Measurements from ENCODE around the gene PLSCR3.
"Not testable (repeated sequence)": the region's sequence is repeated elsewhere in the genome, so short reads cannot be mapped to it uniquely, and the experiment has no call there.

PLSCR3 gene

DNA sequence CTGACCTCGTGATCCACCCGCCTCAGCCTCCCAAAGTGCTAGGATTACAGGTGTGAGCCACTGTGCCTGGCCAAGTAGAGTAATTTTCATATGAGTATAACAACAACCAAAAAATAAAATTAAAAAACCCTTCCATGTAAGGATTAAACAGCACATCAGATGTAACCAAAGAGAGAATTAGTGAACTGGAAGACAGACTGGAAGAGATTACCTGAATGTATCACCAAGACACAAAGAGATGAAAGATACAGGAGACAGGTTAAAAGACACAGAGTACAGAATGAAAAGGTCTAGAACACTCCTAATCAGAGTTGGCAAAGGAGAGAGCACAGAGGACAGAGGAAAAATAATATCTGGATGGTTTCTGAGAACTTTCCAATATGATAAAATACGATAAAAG is 15.2 kb downstream of the PLSCR3 start:
- DNase-seq = no peak

DNA sequence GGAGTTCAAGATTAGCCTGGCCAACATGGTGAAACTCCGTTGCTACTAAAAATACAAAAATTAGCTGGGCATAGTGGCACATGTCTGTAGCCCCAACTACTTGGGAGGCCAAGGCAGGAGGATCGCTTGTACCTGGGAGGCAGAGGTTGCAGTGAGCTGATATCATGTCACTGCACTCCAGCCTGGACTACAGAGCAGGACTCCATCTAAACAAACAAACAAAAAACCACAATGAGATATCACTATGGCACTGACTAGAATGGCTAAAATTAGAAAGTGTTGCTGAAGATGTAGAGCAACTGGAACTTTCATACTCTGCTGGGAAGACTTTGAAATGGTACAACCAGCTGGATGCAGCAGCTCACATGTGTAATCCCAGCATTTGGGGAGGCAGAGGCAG is 20.0 kb downstream of the PLSCR3 start:
- DNase-seq = no peak

DNA sequence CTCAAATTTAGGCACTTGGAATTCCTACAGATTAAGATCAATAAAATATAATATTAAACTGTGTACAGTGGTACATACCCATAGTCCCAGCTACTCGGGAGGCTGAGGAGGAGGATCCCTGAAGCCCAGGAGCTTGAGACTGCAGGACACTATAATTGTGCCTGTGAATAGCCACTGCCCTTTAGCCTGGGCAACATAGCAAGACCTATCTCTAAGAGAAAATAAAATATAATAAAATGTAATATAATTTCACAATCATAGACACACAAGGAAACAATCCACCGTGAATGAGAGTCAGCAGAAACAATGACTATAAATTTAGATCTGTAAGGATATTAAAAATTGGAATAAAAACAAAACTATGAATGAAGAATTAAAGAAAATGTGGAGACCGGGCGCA is 23.5 kb downstream of the PLSCR3 start:
- DNase-seq = no peak

DNA sequence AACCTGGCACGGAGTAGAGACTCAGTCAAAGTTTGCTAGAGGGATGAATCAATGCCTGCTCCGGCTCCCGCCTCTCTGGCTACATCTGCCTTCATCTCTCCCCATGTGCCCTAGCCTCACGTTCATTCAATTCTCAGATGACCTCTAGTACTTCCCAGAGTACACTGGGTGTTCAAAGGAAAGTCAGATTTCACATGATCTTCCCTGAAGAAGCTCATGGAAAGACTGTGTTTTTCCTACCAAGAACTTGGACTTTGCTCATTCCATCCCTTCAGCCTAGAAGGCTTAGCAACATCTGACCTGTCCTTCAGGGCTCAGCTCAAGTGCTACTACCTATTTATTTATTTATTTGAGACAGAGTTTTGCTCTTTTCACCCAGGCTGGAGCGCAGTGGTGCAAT is 24.5 kb downstream of the PLSCR3 start:
- DNase-seq = no peak

DNA sequence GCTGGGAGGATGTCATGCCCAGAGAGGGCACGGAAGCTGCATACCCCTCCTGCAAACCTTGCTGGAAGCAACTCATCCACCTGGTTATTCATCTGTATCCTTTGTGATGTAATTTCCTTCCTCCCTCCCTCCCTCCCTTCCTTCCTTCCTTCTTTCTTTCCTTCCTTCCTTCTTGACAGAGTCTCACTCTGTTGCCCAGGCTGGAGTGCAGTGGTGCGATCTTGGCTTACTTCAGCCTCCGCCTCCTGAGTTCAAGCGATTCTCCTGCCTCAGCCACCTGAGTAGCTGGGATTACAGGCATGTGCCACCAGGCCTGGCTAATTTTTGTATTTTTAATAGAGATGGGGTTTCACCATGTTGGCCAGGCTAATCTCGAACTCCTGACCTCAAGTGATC is 25.7 kb downstream of the PLSCR3 start:
- DNase-seq = not testable (repeated sequence)

DNA sequence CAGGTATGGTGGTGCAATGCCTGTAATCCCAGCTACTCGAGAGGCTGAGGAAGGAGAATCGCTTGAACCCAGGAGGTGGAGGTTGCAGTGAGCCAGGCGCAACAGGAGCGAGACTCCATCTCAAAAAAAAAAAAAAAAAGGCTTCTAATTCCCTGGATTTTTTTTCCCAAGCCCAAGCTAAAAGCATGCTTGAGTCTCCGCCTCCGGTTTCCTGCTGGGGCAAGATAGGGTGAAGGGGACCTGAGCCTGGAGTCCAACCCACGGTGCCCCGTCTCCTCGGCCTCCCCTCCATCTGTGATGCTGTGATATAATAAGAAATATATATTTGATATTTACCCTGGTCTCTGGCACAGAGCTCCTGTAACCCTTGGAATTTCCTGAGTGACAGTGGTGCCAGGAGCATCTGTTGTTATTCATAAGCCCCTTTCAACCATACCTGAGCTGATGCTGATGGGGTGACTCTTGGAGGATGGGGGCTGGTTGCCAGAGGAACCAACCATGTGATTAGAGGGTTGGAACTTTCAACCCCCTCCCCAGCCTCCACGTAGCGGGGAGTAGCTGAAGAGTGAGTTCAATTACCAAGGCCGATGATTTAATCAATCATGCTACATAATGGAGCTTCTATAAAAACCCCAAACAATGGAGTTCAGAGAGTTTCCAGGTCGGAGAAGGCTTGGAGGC is 26.3 kb downstream of the PLSCR3 start:
- no peak for DNase-seq

DNA sequence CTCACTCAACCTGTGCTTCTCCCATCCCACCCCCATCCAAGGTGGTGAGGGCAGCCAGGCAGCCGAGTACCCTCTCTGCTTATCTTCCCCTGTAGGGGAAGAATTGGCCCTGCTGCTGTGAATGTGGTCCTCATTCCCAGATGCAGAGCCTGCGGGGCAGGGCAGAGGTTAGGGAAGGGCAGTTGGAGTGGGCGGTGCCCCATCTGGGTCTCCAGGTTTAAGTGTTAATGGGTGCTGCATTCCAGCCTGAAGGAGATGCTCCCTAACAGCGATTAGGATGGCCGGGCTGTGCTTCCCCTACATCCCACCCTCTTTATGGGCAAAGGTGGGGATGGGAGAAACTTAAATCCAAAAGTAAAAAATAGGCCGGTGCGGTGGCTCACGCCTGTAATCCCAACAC is 27.2 kb downstream of the PLSCR3 start:
- DNase-seq = no peak

DNA sequence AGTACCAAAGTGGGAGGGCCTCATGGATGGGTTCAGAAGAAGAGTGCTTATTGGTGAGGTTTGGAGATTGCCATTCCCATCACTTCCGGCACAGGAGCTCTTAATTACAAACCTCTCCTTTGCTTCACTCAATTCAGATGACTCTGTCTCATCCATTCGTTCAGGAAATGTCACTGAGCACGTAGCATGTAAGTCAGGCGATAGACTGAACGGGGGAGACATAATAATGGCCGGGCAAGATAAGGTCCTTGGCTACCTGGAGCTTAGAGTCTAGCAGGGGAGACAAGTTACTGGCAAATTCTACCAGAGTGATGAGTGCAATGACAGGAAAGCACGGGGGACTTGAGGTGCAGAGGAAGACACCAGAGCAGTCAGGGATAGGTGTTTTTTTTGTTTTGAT is 28.4 kb downstream of the PLSCR3 start:
- DNase-seq = not testable (repeated sequence)

DNA sequence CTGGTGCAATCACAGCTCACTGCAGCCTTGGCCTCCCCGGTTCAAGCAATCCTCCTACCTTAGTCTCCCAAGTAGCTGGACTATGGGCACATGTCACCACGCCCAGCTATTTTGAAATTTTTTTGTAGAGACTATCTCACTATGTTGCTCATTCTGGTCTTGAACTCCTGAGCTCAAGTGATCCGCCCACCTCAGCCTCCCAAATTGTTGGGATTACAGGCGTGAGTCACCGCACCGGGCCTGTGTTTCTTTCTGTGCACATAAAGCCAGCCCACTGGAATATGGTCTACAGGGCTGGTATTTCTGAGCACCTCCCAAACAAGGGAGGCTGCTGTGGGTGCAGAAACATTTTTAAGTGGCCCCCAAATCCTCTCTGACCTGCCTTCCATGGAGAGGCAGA is 31.0 kb downstream of the PLSCR3 start:
- no peak for DNase-seq

DNA sequence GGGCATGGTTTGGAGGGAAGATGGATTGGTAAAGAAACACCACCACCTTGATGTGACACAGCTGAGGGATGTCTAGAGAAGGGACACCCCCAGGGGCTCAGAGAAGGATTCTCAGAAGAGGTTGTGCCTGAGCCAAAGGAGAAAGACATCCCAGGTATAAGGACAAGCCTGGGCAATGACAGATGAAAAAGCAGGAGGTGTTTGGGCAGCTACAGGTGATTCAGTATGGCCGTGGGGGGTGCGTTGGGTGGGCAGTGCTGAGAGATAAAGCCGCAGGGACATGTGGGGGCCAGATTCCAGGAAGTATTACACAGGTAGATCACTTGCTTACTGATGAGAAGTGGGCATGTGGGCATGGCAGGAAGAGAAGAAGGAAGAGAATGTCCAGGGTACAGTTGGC is 32.4 kb downstream of the PLSCR3 start:
- no peak for DNase-seq

DNA sequence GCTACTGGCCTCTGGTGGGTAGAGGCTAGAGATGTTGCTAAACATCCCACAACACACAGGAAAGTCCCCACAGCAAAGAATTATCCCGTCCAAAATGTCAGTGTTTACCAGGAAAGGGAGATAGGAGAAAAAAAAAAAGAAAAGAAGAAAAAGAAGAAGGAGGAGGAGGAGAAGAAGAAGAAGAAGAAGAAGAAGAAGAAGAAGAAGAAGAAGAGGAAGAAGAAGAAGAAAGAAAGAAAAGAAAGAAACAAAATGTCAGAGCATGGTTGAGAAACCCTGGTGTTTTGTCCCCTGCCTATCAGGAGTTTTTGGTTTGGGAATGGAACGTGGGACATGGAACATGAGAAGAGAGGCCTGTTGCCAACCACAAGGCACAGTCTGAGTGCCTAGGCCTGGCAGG is 36.9 kb downstream of the PLSCR3 start:
- no peak for DNase-seq

DNA sequence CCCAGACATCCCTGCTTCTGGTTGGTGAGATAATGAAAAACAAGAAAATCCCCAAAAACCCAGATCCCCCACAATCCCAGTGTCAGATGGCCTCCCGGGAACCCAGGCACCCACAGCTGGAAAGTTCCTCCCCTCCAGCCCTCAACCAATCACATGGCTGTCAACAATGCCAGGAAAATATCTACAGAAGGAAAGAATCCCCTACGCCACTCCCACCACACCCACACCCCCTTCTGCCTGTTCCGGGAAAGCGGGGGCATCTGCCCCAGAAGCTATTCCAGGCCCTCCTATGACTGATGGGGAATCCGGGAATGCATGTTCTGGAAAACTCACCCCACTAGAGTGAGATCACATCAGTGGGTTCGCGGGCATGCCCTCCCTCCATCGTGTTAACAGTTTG is 37.6 kb downstream of the PLSCR3 start:
- DNase-seq = no peak

DNA sequence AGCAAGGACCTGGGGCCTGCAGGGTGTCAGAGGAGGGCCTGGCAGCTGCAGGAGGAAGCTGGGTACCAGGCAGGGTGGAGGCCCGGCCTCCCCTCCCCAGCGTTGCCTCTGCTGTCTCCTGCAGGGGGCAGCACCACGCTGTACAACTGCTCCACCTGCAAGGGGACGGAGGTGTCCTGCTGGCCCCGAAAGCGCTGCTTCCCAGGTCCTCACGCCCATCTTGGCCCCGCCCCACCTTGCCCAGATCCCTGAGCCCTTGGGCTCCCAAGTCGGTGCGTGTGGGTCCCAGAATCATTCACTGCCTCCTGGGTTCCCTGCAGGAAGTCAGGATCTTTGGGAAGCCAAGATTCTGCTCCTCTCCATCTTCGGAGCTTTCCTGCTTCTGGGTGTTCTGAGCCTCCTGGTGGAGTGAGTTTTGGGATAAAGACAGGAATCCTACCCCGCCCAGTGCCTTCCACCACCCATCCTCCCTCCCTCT is 38.2 kb downstream of the PLSCR3 start:
- no peak for DNase-seq

DNA sequence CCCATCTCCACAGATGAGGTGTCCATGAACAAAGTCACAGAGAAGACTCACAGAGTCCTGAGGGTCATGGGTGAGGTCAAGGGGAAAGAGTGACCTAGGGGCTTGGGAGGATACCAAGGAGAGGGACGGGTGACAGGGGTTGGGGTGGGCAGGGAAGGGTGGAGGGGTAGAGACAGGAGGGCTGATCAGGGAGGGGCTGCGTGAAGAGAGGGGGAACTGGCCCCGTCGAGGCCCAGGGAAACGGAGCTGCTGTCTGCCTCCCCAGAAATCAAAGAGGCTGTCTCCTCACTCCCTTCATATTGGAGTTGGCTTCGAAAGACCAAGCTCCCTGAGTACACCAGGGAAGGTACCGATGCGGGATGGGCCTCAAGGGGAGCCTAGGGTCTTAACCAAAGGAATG is 38.8 kb downstream of the PLSCR3 start:
- DNase-seq = no peak

DNA sequence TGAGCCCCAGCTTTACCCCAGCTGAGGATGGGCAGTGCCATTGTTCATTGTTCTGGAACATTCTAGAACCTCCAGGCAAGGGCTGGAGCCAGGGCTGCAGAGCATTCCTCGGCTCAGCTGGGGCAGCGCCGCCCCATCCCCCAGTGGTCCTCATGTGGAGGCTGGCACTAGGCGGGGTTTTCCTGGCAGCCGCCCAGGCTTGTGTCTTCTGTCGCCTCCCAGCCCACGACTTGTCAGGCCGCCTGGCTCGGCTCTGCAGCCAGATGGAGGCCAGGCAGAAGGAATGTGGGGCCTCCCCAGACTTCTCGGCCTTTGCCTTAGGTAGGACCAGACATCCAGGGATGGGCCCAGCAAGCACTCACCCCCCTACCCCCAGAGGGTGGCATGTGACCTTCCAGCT is 39.3 kb downstream of the PLSCR3 start, which contains the start of gene TMEM95:
Gene TMEM95, plus strand, starts transcription at position 104 of the 400 bp plus-strand sequence. Its CDS starts 49 bp downstream, at position 153.
- DNase-seq = no peak

DNA sequence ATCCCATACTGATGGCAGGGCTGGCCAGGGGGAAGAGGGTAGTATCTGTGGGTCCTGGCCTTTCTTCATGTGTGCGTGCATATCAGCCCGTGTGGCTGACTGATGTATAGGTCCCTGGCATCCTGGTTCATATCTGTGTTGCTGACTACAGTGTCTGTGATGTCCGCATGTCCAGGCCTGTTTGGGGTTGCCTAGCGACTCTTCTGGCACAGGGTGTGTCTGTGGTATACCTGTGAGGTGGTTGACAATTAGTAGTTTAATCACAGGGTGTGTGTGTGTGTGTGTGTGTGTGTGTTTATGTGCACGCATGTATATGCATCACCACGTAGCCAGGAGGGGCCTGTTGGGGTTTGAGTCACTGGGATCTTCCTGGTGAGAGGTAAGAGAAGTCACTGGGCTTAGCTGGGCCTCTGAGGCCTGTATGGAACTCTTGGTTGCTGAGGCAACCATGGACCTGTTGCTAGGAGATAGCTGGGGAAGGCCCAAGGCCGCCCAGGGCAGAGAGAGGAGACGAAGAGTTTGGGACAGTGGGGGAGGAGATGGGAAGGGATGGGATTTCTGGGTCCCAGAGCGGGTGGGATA is 40.0 kb downstream of the PLSCR3 start:
- no peak for DNase-seq

DNA sequence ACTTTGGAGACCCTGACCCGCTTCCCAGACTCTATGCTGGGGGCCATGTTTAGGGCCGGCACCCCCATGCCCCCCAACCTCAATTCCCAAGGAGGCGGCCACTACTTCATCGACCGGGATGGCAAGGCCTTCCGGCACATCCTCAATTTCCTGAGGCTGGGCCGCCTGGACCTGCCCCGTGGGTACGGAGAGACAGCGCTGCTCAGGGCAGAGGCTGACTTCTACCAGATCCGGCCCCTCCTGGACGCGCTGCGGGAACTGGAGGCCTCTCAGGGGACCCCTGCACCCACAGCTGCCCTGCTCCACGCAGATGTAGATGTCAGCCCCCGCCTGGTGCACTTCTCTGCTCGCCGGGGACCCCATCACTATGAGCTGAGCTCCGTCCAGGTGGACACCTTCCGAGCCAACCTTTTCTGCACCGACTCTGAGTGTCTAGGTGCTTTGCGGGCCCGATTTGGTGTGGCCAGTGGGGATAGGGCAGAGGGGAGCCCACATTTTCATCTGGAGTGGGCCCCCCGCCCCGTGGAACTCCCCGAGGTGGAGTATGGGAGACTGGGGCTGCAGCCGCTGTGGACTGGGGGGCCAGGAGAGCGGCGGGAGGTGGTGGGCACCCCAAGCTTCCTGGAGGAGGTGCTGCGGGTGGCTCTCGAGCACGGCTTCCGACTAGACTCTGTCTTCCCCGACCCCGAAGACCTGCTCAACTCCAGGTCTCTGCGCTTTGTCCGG is 41.3 kb downstream of the PLSCR3 start:
- no peak for DNase-seq

DNA sequence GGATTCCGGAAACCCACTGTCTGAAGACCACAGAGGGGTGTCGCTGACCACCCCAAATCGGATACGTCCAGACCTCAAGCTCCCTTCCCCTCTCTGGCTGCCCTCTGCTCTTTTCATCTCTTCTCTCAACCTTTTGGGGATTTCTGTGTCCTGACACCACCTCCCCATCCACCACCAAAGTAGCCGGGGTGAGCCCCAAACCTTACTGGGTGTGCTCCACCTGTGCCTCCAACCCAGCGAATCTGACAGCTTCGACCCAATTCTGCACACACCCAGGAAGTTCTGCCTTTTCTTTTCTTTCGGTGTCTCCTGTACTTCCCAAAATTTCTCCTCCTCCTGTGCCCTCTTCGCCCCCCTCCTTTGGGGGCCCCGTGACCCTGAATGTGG is 41.8 kb downstream of the PLSCR3 start:
- no peak for DNase-seq

DNA sequence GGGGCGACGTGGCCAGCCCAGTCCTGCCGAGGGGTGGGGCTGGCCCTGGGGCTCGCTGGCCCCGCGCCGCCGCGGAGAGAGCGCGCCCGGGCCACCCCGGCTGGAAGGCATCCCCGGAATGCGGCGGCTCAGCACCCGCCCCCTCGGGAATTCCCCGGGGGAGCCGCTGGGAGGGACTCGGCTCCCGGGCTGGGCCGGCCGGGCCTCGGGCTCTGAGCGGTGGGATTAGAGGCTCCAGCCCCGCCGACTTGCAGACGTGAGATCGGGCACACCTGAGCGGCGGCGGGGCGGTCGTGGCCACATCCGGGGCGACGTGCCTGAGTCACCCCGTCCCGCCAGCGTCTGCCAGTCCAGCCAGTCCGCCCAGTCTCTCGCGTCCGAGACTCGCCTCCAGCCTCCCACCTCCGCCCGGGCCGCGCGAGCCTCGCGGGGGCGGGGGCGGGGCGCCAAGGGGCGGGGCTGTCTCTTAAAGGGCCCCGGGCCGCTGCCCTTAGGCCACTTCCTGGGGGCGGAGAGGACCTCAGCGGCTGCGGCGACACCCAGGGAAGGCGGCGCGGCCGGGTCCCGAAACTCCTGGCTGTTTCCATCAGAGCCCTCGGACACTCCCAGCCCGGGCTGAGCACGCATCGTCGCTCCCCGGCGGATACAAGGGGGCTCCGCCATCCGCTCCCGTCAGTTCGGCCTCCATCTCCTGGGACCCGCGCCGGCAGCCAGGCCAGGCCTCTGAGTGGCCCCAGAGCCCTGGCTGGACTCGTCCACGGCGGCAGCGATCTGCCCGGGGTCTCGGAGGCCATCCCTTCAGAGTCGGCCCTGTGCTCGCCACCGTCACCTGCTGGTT is 42.4 kb downstream of the PLSCR3 start, which contains the start of gene KCTD11:
Gene KCTD11, plus strand, starts transcription at position 498 of the 838 bp plus-strand sequence.
- no peak for DNase-seq

DNA sequence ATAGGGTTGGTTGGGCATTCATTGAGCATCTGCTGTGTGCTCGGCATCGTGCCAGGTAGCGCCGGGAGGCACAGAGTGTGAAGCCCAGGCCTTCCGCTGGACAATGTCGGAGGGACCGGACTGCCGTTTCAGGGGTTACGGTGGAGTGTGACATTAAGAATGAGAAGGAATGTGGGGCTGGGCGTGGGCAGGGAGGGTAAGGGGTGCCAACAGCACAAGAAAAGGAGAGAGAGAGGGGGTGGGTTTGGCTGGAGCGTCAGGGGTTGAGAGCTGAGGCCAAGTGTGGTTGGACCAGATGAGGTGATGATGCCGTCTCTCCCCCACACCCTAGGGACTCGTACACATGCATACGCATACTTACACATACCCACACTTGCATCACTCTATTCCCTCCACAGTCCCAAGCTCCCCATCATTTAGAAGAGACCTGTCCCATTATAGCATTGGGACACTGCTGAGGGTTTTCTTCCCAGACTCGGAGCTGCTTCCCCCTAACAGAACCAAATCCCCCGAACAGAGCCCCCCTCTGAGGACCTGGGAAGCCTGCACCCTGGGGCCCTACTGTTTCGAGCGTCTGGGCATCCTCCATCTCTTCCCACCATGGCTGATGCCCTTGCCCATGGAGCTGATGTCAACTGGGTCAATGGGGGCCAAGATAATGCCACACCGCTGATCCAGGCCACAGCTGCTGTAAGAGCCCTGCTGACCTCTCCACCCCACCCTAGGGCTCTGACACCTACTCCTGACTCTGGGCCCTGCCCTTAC is 45.7 kb downstream of the PLSCR3 start:
- DNase-seq = no peak

DNA sequence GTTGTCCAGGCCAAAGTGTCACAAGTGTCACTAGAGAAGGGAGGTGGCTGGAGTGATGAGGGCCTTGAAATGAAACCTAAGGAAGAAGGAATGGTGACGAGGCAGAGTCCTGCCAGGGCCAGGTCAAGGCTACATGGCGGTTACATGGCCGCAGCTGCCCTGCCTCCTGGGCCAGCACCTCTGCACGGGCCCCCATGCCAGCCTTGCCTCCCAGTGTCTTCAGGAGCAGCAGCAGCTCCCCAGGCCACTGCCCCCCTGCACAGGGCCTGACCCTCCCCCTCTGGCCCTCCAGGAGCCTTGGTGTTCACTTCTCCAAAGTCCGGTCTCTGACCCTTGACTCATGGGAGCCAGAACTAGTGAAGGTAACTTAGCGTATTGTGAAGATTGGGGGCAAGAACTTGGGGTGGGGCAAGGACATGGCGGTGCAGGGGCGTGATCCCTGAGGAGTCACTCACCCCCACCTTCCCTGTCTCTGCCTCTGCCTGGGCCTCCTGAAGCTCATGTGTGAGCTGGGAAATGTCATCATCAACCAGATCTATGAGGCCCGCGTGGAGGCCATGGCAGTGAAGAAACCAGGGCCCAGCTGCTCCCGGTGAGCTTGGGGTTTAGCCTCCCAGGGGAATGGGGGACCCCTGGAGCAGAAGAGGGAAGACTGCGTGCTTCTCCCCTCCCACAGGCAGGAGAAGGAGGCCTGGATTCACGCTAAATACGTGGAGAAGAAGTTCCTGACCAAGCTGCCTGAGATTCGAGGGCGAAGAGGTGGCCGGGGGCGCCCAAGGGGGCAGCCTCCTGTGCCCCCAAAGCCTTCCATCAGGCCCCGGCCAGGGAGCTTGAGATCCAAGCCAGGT is 46.5 kb downstream of the PLSCR3 start:
- no peak for DNase-seq

Data from GF-D8 (cell line).